HG03354 (cell line): ENCODE measurements around the gene PROSER3.
"Not testable (repeated sequence)": the region's sequence is repeated elsewhere in the genome, so short reads cannot be mapped to it uniquely, and the experiment has no call there.

ENCODE experiments used
- ATAC-seq: cut with Tn5 transposase; IDR thresholded peaks from one replicate; pipeline ENCODE4 v1.9.1; 2021; ENCODE audit warnings: mild to moderate bottlenecking; ENCODE audit not compliant: unreplicated experiment, poor library complexity, severe bottlenecking

The PROSER3 gene

DNA sequence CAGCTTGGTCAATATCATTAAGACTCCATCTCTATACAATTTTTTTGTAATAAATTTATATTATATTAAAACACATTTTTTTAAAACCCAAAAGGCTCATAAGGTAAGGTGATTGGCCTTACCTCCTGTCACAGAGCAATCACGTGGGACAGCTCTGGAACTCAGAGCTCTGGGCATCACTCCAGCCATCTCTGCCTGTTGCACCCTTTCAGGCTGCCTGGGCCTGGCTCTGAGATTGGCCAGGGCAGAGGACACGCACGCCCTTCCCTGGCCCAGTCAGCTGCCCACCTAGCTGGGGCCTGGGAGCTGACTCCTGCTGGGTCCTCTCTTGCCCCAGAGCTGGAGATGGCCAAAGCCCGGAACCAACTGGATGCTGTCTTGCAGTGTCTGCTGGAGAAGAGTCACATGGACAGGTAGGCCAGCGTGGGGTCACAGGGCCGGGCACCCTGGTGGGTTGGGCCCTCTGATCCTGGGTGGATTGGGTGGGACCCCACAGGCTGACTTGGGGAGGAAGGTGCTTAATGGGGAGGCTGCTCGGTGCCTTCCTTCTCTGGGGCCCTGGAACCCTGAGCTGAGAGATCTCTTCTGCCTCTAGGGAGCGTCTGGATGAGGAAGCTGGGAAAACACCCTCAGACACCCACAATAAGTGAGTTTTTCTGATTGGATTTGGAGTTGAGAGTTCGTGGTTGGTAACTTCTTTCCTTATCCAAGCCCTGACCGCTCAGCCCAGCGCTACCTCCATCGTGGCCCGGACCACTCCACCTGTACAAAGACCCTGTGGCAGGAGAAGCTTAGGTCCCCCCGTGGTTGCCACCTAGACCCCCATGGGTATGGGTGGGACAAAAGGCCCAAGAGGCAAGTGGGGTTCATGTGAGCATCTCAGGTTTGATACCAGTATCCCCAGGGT, 5.9 kb upstream of the PROSER3 start:
- ATAC-seq = no peak

- no peak for ATAC-seq
Measured at GRCh38 chr19:35752746-35753350, 5.1 kb upstream of the PROSER3 start.

DNA sequence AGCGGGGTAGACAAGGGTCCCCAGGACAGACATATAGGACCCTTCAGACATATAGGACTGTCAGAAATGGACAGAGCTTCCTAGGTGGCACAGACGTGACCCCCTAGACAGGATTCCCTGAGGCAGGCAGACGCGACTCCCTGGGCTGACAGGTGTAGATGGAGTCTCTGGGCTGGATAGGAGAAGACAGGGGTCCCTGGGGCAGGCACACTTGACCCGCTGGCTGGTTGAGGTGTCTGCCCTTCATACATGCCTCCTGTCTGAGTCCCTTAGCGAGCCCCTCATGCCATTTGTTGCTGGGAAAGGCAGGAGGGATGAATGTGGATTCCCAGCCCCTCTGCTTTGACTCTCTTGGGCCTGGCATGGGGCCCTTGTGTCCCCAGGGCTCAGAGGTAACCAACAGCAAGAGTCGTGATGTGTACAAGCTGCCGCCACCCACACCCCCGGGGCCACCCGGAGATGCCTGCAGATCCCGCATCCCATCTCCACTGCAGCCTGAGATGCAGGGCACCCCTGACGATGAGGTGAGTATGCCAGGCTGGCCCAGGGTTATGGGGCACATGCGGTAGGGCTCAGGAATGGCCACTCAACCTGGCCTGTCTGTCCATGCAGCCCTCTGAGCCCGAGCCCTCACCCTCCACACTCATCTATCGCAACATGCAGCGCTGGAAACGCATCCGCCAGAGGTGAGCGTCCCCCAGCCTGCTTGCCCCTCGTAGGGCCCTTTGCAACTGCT, 4.2 kb upstream of the PROSER3 start:
- no peak for ATAC-seq

- ATAC-seq = no peak
Measured at GRCh38 chr19:35754370-35755130, 3.4 kb upstream of the PROSER3 start.

GRCh38 chr19:35755131-35755549, 2.8 kb upstream of the PROSER3 start:
- ATAC-seq = no peak

- ATAC-seq = no peak
Measured at GRCh38 chr19:35755550-35756376, 2.2 kb upstream of the PROSER3 start.

GRCh38 chr19:35756377-35757230, 1.4 kb upstream of the PROSER3 start, which contains the start of gene HSPB6:
Gene HSPB6 (minus strand): TSS chr19:35757029. CDS start chr19:35757008, 21 bp downstream.
- no peak for ATAC-seq

- ATAC-seq = peak; percentile 5
Measured at GRCh38 chr19:35757231-35757748, 686 bp upstream of the PROSER3 start.

DNA sequence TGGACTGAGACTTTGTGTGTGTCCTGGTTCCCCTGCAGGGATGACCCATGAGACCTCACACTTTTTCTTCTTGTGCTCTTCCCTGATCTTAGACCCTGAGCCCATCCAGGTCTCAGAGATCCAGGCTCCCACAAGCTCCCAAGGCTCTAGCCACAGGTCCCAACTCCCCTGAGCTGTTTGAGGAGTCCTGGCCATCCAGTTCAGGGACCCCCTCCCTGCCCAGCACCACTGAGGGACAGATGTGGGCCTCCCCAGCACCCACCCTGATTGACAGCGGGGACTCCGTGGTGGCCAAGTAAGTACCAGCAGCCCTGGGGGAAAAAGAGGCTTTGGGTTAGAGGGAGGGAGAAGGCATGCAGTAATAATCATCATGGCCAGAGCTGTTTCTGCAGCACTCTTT, 1.7 kb downstream of the PROSER3 start:
- ATAC-seq = no peak

DNA sequence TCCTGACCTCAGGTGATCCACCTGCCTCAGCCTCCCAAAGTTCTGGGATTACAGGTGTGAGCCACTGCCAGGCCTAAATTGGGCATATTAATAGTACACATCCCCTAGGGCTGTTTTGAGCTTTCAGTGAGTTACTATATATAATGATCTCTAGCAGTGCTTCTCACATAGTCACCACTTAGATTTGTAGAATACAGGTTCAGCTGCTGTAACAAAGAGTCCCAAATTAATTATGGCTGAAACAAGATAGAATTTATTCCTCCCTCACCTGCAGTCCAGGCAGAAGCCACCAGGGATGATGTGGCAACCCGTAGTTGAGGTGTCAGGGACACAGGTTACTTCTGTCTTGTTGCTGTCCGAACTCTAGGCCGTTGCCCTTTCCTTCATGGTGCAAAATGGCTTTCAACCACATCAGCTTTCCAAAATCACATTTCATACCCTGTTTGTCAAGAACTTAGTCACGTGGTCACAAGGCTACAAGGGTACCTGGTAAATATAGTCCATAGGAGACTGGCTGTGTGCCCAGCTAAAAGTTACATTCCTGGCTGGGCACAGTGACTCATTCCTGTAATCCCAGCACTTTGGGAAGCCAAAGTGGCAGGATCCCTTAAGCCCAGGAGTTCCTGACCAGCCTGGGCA, 2.9 kb downstream of the PROSER3 start:
- ATAC-seq = no peak

GRCh38 chr19:35764432-35765315, 6.7 kb downstream of the PROSER3 start:
- ATAC-seq = no peak

- no peak for ATAC-seq
Measured at GRCh38 chr19:35766571-35767104, 8.7 kb downstream of the PROSER3 start.

DNA sequence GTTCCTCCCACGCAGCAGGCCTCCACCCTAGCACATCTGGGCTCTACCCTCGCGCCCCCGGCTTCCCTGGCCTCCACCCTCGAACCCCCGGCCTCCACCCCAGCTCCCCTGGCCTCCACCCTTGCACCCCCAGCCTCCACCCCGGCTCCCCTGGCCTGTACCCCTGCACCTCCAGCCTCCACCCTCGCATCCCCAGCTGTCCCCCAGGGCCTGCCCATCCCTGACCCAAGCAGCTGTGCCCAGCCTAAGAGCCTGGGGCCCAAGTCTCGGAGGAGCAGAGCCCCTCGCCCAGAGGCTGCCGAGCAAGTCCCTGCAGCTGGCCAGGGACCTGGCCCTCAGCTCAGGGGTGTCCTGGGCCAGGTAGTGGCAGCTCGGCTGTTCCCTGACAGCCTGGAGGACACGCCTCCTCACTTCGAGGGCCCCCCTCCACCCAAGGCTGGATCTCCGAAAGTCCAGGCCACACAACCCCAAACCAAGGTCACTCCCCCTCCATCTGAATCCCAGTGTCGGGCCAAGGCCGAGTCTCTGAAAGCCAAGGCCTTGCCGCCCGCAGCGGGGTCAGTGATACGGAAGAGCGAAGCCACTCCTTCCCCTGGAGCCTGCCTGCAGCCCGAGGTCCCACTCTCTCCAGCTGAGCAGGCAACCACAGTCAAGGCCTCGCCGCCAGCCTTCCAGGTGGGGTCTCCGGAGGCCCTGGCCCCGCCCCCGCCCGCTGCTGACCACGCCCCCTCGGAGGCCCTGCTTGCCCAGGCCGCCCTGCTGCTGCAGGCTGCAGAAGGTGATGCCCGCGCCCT, 9.5 kb downstream of the PROSER3 start:
- ATAC-seq = no peak

- no peak for ATAC-seq
Measured at GRCh38 chr19:35768082-35768421, 10.1 kb downstream of the PROSER3 start.

GRCh38 chr19:35772362-35772761, 14.4 kb downstream of the PROSER3 start:
- ATAC-seq = not testable (repeated sequence)
